DOHH2 (cell line): Measurements from ENCODE around the gene CD36.

Experiments used
- CTCF ChIP-seq: fragments of 200-600 bp; sonication (generic); IDR thresholded peaks from one replicate; pipeline ENCODE4 v1.5.1; 2014; ENCODE audit warnings: antibody characterized with exemption, mild to moderate bottlenecking, low read depth, low read length; ENCODE audit not compliant: poor library complexity, severe bottlenecking
- EZH2phosphoT487 ChIP-seq: fragments of 200-600 bp; sonication (generic); IDR thresholded peaks from 2 replicates; pipeline ENCODE4 v1.6.1; 2017; ENCODE audit warnings: borderline replicate concordance, mild to moderate bottlenecking, antibody characterized with exemption, low read length, moderate library complexity, mixed read lengths

GRCh38 chr7:80639011-80639410 is 569 bp downstream of the CD36 start:
- no peak for TF ChIP-seq CTCF
- no peak for TF ChIP-seq EZH2phosphoT487
